ENCODE measurements around the gene BBS7.

The BBS7 gene

DNA sequence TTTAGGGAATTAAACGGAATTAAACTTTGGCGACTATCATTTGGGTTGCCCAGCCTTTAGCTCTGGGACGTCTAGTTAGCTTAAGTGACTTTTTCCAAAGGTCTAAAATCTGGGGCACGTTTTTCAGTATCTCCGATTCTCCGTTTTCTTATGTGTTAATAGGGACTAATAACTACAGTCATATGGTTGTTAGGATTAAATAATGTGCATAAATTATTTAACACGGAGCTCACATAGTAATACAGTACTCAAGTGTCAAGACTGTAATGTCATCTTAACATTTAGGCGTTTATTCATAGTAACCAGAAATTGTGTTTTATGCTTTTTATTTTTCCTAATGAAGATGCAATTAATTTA is 46.1 kb downstream of the BBS7 start:
- no peak for DNase-seq

DNA sequence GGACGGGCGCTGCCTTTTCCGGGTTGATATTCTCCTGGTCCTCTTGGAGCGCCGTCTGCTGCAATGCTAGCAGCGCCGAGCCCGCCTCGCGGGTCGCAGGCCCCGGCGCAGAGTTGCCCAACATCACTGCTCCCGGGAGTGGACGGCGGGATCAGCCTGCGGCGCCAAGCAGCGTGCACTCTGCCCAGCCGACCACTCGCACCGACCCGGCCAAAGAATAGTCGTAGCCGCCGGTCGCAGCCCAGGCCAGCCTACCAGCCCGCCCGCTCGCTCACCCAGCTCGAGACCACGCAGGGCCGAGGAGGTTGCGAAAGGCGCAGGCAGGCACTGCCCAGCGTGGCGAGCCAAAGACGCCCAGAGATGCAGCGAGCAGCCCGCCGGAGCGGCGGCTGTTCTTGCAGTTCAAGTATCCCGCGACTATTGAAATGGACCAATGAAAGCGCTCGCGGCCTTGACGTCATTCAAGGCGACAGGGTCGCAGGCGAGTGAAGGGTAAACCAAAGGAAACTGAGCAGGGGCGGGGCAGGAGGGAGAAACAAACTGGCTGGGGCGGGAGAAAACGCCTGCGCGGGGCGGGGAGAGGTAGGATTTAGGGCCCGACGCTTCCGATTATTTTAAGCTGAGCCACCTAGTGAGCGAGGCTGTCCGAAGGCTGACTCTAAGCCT is 46.6 kb downstream of the BBS7 start, which contains the start of gene CCNA2:
TSS of gene CCNA2 (minus strand) at position 379 of the 666 bp plus-strand sequence. CDS start at position 124, 255 bp downstream.
- peak; percentile 89 to 98 (median 95) for DNase-seq

DNA sequence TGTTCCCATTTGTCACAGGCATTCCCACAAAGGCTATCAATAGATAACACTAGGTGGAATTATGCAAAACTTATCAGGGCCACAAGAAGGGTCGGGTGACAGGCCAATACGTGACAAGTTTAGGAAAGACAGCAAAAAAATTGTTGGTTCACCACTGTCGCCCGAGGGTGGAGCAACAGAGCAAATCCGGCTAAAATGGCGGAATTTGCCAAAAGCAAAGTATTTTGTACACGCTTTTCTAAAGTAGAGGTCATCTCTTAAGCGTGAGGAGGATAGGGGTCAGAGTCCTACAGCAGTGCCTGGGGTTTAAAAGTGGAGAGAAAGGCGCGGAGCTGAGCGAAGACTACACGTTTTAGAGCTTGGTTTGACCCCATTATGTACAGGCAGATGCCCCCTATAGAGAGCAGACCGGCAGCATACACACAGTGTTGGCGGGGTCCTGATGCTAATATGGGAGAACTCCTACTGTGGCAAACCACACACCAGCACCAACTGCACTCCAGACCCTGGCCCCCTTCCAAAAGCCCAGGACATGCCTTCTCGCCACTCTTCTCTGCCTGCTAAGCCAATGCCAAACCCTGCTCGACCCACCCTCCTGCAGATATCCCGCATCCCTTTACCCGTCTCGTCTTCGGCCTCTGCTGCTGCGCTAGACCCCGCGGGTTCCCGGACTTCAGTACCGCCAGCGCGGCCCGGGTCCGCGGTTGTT is 47.3 kb downstream of the BBS7 start:
- DNase-seq: peak in 2 of 3 experiments; percentile 65 to 68

- no peak for DNase-seq
Observed at GRCh38 chr4:121822047-121822446, 48.2 kb downstream of the BBS7 start.

DNA sequence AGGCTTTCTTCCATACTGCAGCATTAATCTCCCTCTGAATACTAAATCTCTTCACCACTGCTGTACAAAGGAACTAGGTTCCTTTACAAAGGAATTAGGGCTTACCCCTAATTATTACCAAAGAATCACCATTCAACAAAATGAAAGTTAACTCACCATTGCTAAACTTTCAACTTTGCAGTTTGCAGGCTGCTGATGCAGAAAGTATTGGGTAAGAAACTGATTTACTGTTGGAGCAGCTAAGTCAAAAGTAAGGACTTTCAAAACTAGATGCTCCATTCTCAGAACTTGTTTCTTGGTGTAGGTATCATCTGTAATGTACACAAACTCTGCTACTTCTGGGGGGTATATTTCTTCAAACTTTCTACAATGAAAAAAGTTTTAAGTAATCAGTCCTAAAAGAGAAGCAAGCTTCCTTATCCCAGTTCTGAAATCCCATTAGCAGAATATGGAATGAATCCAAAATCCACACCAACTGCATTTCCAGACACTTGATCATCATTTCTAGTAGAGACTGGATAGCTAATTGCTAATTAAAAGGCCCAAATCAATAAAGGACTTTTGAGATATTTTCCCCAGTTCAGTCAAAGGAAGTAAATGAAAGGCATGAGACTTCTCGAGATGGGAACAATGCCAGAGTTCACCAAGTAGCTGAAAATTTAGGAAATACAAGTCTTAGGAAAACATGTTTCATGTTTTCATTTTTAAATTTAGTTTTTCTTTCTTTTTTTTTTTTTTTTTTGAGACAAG is 50.9 kb downstream of the BBS7 start:
- DNase-seq: no peak

GRCh38 chr4:121818215-121818614 is 52.1 kb downstream of the BBS7 start:
- DNase-seq: no peak

DNA sequence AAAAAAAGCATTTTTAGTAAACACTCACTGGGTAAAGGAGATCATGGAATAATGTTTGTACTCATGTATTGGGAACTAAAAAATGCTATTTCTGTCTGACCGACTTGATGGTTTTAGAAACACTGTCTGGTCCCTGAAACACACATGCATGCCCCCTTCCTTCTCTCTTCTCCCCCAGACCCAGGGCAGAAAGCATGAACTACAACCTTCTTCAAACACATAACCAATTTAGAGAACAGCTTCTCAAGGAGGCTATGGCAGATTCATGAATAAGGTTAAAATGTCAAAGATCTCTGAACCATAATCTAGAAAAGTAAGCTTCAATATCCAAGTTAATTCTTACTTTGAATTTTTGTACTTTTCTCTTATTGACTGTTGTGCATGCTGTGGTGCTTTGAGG is 52.6 kb downstream of the BBS7 start:
- DNase-seq: no peak

GRCh38 chr4:121817006-121817405 is 53.3 kb downstream of the BBS7 start:
- DNase-seq: no peak

DNA sequence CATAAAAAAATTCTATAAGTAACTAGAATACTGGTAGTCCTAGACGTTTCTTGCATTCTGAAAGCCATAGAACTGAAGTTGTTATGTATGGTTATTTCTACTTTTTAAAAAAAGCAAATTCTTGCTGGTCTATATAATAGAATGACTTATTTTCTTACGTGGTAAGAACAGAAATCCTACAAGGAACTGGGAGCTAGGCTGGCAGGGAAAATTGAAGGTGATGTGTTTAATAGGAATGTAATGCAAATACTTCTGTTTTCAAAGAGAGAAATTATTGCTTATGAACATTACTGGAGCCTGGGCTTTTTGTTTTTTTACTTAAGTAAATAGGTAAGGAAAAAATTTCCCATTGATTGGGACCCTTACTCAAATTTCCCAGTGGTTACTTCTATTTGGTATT is 55.5 kb downstream of the BBS7 start:
- DNase-seq: no peak

- no peak for DNase-seq
Observed at GRCh38 chr4:121811122-121811521, 59.2 kb downstream of the BBS7 start.

GRCh38 chr4:121806411-121806810 is 63.9 kb downstream of the BBS7 start:
- no peak for DNase-seq

DNA sequence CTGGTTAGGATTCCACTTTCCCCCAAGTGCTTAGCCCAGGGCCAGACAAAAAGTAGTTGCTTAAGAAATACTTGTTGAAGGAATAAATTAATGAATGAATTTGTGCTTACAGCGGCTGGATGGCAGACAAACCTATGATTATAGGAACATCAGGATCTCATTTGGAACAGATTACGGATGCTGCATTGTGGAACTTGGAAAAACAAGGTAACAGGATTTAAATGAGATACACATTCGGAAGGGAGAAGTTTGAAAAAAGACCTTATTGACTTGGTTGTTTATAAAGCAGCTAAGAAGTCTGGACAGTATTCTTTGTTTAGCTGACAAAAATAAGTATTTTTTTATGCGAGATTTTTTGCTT is 68.6 kb downstream of the BBS7 start:
- DNase-seq: no peak

- peak; percentile 89 to 97 (median 96) for DNase-seq
Observed at GRCh38 chr4:121800961-121801714, 69.1 kb downstream of the BBS7 start, which contains the start of gene EXOSC9. Gene EXOSC9 (plus strand): TSS chr4:121801323. CDS start chr4:121801425, 102 bp downstream.

DNA sequence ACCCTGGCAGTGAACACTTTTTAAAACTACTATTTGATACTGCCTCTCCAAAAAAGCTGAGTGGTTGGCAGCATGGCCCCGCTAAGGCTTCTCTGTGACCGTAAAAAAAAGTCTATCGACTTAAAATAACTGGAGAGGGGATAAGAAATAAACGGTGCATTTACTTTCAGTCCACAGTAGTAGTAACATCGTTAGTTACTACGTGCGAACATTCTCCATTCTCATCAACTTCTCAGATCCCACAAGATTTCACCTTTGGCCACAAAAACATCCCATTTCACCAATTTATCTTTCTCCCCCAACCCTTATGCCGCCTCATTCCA is 69.7 kb downstream of the BBS7 start:
- no peak for DNase-seq

DNA sequence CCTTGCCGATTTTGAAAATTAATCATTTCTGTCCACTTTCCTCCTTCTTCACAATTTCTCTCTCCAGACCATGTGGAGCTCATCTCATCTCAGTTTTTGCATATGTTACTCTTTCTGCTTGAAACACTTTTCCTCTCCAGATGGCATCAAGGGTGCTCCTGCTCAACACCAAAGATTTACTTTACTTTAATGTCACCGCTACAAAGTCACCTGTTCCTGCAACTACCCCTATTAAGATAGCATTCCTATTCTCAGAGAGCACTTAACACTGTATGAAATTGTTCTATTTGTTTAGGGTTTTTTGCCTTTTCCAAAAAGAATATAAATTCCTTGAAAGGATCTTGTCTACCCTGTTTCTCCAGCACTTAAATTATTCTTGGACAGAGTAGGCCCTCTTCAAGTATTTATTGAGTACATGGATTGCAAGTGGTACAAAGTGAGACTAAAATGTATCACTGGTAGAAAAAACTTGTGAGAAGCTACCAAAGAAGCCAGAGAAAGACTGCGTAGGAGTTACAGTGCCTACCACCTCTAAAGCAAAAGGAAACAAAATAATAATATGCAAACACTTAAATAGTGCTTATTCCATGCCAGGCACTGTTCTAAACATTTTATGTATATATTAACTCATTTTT is 70.3 kb downstream of the BBS7 start:
- DNase-seq: no peak

DNA sequence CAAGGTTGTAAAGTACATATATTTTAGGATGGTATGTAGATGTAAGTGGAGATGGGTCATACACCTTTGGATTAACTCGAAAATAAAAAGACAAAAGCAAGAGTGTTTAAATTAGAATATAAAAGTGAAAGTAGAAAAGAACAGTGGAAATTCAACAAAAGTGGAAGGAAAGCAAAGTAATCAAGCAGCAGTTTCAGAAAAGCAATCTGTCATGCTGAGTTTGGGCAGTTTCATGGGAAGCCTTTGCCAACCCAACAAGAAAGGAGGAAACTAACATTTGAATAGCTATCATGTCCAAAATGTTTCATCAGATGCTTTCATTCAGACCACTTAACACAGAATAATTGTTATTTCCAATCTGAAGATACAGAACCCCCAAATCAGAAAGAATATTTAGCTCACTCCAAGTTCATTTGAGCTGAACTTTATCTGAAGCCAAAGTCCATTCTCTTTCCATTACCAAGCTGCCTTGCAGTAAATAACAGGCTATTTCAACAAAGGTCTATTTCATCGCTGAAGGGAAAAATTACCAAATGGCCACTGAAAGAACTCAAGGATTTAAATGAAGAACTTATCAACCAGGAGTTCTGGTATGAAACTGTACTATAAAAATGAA is 71.0 kb downstream of the BBS7 start:
- no peak for DNase-seq

DNA sequence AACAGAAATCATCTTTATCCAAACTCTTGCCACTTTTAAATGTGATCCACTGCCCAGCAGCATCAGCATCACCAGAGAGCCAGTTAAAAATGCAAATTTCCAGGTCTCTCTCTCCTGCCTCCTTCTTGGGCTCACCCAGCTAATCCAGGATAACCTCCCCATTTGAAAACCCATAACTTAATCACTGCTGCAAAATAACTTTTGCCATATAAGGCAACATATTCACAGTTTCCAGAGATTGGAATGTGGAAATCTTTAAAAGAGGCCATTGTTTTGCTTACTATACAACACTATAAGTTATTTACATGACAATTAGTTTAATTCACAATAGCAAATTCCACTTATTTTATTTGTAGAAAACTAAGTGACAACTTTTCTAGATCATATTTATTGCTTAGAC is 74.0 kb downstream of the BBS7 start:
- no peak for DNase-seq

DNA sequence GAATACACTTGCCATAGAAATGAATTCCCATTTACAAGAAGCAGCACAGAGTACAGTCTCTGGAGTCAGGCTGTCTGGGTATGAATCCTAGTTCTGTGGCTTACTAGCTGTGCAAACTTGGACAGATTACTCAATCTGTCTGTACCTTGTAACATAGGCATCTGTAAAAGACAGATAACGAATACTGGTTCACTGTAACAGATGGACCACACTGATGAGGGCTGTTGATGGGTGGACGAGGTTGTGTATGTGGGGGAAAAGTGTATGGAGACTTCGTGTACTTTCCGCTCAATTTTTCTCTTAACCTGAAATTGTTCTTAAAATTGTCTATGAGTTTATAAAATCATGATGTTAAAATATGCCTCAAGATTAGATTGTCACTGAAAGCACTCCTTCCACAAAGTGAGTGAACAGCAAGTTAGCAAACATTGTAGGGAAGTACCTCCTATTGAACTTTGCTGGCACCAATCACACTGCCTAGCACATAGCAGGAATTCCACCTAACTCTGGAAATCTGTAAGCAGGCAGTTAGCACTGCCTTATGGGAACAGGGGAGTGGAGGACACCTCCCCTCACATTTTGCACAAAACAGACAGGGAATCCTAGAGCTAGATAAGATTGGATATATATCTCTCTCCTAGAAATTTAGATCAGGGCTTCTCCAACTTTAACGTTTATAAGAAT is 75.6 kb downstream of the BBS7 start:
- no peak for DNase-seq

- no peak for DNase-seq
Observed at GRCh38 chr4:121792966-121793365, 77.3 kb downstream of the BBS7 start.

GRCh38 chr4:121791481-121791880 is 78.8 kb downstream of the BBS7 start:
- DNase-seq: no peak

- DNase-seq: no peak
Observed at GRCh38 chr4:121790976-121791375, 79.3 kb downstream of the BBS7 start.

Measured in NCI-H1417 (cell line).